ENCODE measurements around the gene CRACDL.

The CRACDL gene

GRCh38 chr2:98928242-98928641, 7.8 kb downstream of the CRACDL start:
- no peak for DNase-seq (ENCODE audit: low read depth)
- H3K4me3 ChIP-seq (ENCODE audit: low read length), result no peak overlapping the region
- TF ChIP-seq CTCF (IDR thresholded peaks at IDR 0.05; ENCODE audit: insufficient read depth, low read depth, low read length, missing control alignments), result no peak

DNA sequence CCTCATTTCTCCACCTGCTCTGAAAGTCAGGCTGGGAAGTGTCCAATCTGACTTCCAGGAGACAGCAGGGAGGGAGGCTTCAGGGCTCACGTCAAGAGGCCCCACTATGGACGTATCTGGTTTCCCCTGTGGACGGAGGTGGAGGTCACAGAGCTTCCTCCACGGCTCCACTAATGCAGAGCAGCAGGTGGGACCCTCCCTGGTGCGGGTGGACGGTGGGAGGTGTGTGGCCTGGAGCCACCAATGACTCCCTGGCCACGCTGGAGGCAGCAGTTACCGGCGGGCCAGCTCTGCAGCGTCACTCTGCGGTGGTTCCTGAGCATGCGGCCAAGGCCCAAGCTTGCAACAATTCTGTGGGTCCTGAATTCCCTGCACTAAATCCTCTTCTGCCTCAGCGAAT, 9.0 kb downstream of the CRACDL start:
- H3K4me3 ChIP-seq (ENCODE audit: low read length), result no peak overlapping the region
- no peak for DNase-seq (ENCODE audit: low read depth)
- TF ChIP-seq CTCF (IDR thresholded peaks at IDR 0.05; ENCODE audit: insufficient read depth, low read depth, low read length, missing control alignments), result no peak

DNA sequence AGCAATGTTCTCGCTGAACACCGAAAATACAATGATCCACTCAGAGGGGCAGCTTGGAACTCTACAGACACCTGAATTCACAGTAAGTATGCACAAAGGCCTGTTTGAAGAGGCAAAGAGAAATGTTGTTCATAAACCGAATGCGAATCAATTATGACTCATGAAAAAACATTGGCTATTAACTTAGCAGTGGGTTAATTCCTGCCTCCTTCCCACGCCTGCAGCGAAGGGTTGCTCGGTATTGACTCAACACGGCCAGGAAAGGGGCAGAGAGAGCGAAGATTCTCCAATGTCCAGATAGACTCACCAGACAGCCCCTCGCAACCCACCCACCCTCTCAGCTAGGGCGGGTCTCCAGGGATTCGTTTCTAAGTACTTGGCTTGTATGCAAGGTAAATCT, 9.4 kb downstream of the CRACDL start:
- no peak for DNase-seq (ENCODE audit: low read depth)
- TF ChIP-seq CTCF (IDR thresholded peaks at IDR 0.05; ENCODE audit: insufficient read depth, low read depth, low read length, missing control alignments), result no peak
- no peak overlapping the region for H3K4me3 ChIP-seq (ENCODE audit: low read length)

GRCh38 chr2:98924910-98925309, 11.1 kb downstream of the CRACDL start:
- no peak for DNase-seq (ENCODE audit: low read depth)
- no peak for TF ChIP-seq CTCF (IDR thresholded peaks at IDR 0.05; ENCODE audit: insufficient read depth, low read depth, low read length, missing control alignments)

DNA sequence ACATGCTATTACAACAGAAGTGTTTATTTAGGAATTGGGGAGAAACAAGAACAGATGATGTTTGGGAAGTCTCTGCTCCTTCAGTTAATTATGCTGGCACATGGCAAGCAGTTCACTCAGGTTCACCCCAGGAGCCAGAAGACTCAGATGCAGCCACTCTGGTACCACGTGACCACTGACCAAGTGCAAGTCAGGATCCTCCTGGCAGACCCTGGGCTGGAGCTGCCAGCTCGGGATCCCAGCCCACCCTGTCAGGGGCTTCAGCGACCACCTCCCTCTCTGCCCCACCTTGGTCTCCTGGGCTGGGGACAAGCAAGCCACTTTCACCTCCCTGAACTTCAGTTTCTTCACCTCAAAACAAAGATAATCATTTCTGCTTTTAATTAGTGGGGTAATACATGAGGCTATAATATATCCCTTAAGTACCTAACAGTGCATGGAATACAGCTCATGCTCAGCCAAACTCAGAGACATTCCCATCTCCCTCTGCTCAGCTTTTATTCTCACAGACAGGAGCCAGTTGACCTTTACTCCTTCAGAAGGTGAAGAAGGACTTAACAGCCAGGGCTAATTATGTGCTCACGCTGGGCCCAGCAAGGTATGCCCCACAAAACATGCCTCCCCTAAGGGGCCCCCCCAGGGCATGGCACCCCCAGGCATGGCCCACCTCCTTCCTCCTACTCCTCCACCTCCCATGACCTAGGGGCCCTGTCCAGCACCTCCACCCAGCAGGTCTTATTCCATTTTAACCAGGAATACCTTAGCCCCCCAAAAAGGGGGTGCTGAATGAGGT, 11.8 kb downstream of the CRACDL start:
- no peak overlapping the region for H3K4me3 ChIP-seq (ENCODE audit: low read length)
- no peak for TF ChIP-seq CTCF (IDR thresholded peaks at IDR 0.05; ENCODE audit: insufficient read depth, low read depth, low read length, missing control alignments)
- no peak for DNase-seq (ENCODE audit: low read depth)

More at GRCh38 chr2:98924910-98925309, 11.1 kb downstream of the CRACDL start:
- H3K4me3 ChIP-seq (ENCODE audit: low read length), result no peak overlapping the region

- TF ChIP-seq CTCF (IDR thresholded peaks at IDR 0.05; ENCODE audit: insufficient read depth, low read depth, low read length, missing control alignments), result no peak
- H3K4me3 ChIP-seq (ENCODE audit: low read length), result no peak overlapping the region
- DNase-seq (ENCODE audit: low read depth), result no peak
Observed at GRCh38 chr2:98923244-98923940, 12.6 kb downstream of the CRACDL start.
